OCI-LY3 (cell line): Measurements from ENCODE around the gene KATNB1.

Source experiments
- EZH2phosphoT487 ChIP-seq: fragments of 200-600 bp; shearing (Covaris generic); IDR thresholded peaks from 2 replicates; pipeline ENCODE4 v1.6.1; 2018; ENCODE audit warnings: antibody characterized with exemption, mixed run types, low read depth
- TF ChIP-seq, protein P1 (sequence below): fragments of 200-600, 300-600 bp; sonication (generic); IDR thresholded peaks from 2 replicates; pipeline ENCODE4 v1.5.1; 2014; ENCODE audit warnings: antibody characterized with exemption, low read length, low read depth

DNA sequence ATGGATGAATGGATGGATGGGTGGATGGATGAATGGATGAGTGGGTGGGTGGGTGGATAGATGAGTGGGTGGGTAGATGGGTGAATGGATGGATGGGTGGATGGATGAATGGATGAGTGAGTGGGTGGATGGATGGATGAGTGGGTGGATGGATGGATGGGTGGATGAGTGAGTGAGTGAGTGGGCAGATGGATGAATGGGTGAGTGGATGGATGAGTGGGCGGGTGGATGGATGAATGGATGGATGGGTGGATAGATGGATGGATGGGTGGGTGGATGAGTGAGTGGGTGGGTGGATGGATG is 6.4 kb upstream of the KATNB1 start:
- TF ChIP-seq, protein P1, sequence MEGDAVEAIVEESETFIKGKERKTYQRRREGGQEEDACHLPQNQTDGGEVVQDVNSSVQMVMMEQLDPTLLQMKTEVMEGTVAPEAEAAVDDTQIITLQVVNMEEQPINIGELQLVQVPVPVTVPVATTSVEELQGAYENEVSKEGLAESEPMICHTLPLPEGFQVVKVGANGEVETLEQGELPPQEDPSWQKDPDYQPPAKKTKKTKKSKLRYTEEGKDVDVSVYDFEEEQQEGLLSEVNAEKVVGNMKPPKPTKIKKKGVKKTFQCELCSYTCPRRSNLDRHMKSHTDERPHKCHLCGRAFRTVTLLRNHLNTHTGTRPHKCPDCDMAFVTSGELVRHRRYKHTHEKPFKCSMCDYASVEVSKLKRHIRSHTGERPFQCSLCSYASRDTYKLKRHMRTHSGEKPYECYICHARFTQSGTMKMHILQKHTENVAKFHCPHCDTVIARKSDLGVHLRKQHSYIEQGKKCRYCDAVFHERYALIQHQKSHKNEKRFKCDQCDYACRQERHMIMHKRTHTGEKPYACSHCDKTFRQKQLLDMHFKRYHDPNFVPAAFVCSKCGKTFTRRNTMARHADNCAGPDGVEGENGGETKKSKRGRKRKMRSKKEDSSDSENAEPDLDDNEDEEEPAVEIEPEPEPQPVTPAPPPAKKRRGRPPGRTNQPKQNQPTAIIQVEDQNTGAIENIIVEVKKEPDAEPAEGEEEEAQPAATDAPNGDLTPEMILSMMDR: no peak
- no peak for TF ChIP-seq EZH2phosphoT487
